HL-60 (cell line): ENCODE results near the gene CEND1.

ENCODE experiments used
- GABPA ChIP-seq: IDR thresholded peaks from 2 replicates; pipeline ENCODE4 v1.6.1; 2012; ENCODE audit warnings: low read depth
- POLR2AphosphoS5 ChIP-seq: IDR thresholded peaks from 2 replicates; pipeline ENCODE4 v1.6.1; 2012; ENCODE audit warnings: low read depth
- TF ChIP-seq, protein P1 (sequence below): IDR thresholded peaks from one replicate; pipeline ENCODE4 v1.5.1; 2011; ENCODE audit warnings: low read length, control low read depth, inconsistent platforms; ENCODE audit not compliant: insufficient read depth
- TF ChIP-seq, protein P2 (sequence below): IDR thresholded peaks from 2 replicates; pipeline ENCODE4 v1.6.1; 2012; ENCODE audit warnings: low read depth; ENCODE audit not compliant: insufficient replicate concordance

GRCh38 chr11:829176-829846 lies 39.4 kb upstream of the CEND1 start:
- no peak for TF ChIP-seq POLR2AphosphoS5
- TF ChIP-seq, protein P1, sequence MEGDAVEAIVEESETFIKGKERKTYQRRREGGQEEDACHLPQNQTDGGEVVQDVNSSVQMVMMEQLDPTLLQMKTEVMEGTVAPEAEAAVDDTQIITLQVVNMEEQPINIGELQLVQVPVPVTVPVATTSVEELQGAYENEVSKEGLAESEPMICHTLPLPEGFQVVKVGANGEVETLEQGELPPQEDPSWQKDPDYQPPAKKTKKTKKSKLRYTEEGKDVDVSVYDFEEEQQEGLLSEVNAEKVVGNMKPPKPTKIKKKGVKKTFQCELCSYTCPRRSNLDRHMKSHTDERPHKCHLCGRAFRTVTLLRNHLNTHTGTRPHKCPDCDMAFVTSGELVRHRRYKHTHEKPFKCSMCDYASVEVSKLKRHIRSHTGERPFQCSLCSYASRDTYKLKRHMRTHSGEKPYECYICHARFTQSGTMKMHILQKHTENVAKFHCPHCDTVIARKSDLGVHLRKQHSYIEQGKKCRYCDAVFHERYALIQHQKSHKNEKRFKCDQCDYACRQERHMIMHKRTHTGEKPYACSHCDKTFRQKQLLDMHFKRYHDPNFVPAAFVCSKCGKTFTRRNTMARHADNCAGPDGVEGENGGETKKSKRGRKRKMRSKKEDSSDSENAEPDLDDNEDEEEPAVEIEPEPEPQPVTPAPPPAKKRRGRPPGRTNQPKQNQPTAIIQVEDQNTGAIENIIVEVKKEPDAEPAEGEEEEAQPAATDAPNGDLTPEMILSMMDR: no peak
- TF ChIP-seq, protein P2, sequence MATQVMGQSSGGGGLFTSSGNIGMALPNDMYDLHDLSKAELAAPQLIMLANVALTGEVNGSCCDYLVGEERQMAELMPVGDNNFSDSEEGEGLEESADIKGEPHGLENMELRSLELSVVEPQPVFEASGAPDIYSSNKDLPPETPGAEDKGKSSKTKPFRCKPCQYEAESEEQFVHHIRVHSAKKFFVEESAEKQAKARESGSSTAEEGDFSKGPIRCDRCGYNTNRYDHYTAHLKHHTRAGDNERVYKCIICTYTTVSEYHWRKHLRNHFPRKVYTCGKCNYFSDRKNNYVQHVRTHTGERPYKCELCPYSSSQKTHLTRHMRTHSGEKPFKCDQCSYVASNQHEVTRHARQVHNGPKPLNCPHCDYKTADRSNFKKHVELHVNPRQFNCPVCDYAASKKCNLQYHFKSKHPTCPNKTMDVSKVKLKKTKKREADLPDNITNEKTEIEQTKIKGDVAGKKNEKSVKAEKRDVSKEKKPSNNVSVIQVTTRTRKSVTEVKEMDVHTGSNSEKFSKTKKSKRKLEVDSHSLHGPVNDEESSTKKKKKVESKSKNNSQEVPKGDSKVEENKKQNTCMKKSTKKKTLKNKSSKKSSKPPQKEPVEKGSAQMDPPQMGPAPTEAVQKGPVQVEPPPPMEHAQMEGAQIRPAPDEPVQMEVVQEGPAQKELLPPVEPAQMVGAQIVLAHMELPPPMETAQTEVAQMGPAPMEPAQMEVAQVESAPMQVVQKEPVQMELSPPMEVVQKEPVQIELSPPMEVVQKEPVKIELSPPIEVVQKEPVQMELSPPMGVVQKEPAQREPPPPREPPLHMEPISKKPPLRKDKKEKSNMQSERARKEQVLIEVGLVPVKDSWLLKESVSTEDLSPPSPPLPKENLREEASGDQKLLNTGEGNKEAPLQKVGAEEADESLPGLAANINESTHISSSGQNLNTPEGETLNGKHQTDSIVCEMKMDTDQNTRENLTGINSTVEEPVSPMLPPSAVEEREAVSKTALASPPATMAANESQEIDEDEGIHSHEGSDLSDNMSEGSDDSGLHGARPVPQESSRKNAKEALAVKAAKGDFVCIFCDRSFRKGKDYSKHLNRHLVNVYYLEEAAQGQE: no peak
- no peak for TF ChIP-seq GABPA
